ENCODE data around the gene HS3ST6. TPM values are rescaled to one million over a fixed set of nuclear protein-coding genes. Genes with fewer than 3 reads are reported as not detected.

HS3ST6 gene
- total RNA-seq, 1 donor from 2014 or later: not detected

GRCh38 chr16:1874854-1875253 lies 43.4 kb downstream of the HS3ST6 start:
- Histone ChIP-seq H2AFZ (replicated peaks) (no peak overlapping the region), H3K4me1 (no peaks in the 10 kb centered on the region), H3K36me3 (no peaks in the 10 kb centered on the region), H3K27me3 (peaks cover 82% of the 10 kb centered on the region), H3K79me2 (ENCODE audit: low read depth) (no peaks in the 10 kb centered on the region), H3K9ac (no peak overlapping the region), H4K20me1 (ENCODE audit: low read depth) (no peaks in the 10 kb centered on the region), H3K9me3 (ENCODE audit: low read depth) (no peaks in the 10 kb centered on the region), H3F3A (ENCODE audit: low read depth) (no peaks in the 10 kb centered on the region), H3K4me3 (no peak overlapping the region), H3K27ac (no peak overlapping the region), H3K4me2 (no peak overlapping the region)
- Mint-ChIP-seq H3K9me3 (peaks cover 3% of the 10 kb centered on the region), H3K36me3 (peaks cover 1% of the 10 kb centered on the region), H3K27me3 (ENCODE audit: insufficient read depth, low read depth) (peaks cover 24% of the 10 kb centered on the region), H3K4me3 (no peak overlapping the region), H3K4me1 (peaks cover 8% of the 10 kb centered on the region), H3K27ac (no peak overlapping the region)
- no peak for TF ChIP-seq EZH2phosphoT487 (IDR thresholded peaks at IDR 0.05)
- TF ChIP-seq EZH2 (IDR thresholded peaks at IDR 0.05): no peak
- no peak for TF ChIP-seq CTCF (IDR thresholded peaks at IDR 0.05)
- no peak for DNase-seq (ENCODE audit: low spot score)

- Histone ChIP-seq H3F3A (ENCODE audit: low read depth) (no peaks in the 10 kb centered on the region), H3K9me3 (ENCODE audit: low read depth) (no peaks in the 10 kb centered on the region), H3K4me1 (no peaks in the 10 kb centered on the region), H3K27ac (no peak within 1 kb of the TSS), H3K27me3 (peaks cover 62% of the 10 kb centered on the region), H3K36me3 (no peaks in the 10 kb centered on the region), H2AFZ (replicated peaks) (no peak within 1 kb of the TSS), H3K4me3 (peak within 1 kb of the TSS; percentile 27), H3K79me2 (ENCODE audit: low read depth) (no peaks in the 10 kb centered on the region), H3K9ac (no peak within 1 kb of the TSS), H3K4me2 (peak within 1 kb of the TSS; percentile 60), H4K20me1 (ENCODE audit: low read depth) (no peaks in the 10 kb centered on the region)
- H3K36me3 Mint-ChIP-seq: peaks cover 1% of the 10 kb centered on the region
- peaks cover 8% of the 10 kb centered on the region for H3K4me1 Mint-ChIP-seq
- H3K27me3 Mint-ChIP-seq (ENCODE audit: insufficient read depth, low read depth): peaks cover 14% of the 10 kb centered on the region
- peak within 1 kb of the TSS; percentile 74 for H3K27ac Mint-ChIP-seq
- TF ChIP-seq CTCF (IDR thresholded peaks at IDR 0.05) (no peak), EZH2 (IDR thresholded peaks at IDR 0.05) (peak; percentile 61), EZH2phosphoT487 (IDR thresholded peaks at IDR 0.05) (peak; percentile 45)
- H3K4me3 Mint-ChIP-seq: peak within 1 kb of the TSS; percentile 87
- peak; percentile 87 for DNase-seq (ENCODE audit: low spot score)
- peaks cover 3% of the 10 kb centered on the region for H3K9me3 Mint-ChIP-seq
Observed at GRCh38 chr16:1871974-1872635, 46.1 kb downstream of the HS3ST6 start, which contains the start of gene MEIOB. Gene MEIOB (minus strand): TSS chr16:1872164. CDS start chr16:1868175, 3,989 bp downstream.

GRCh38 chr16:1870365-1871082 lies 47.7 kb downstream of the HS3ST6 start:
- H3K27ac ChIP-seq: no peak overlapping the region
- H3K36me3 ChIP-seq: no peaks in the 10 kb centered on the region
- Mint-ChIP-seq H3K4me3 (no peak overlapping the region), H3K27me3 (ENCODE audit: insufficient read depth, low read depth) (peaks cover 12% of the 10 kb centered on the region), H3K9me3 (peaks cover 3% of the 10 kb centered on the region), H3K4me1 (peaks cover 8% of the 10 kb centered on the region), H3K27ac (no peak overlapping the region), H3K36me3 (peaks cover 1% of the 10 kb centered on the region)
- TF ChIP-seq EZH2phosphoT487 (IDR thresholded peaks at IDR 0.05) (no peak), EZH2 (IDR thresholded peaks at IDR 0.05) (no peak), CTCF (IDR thresholded peaks at IDR 0.05) (no peak)
- H3K9ac ChIP-seq: no peak overlapping the region
- H3K4me1 ChIP-seq: no peaks in the 10 kb centered on the region
- H3K9me3 ChIP-seq (ENCODE audit: low read depth): no peaks in the 10 kb centered on the region
- DNase-seq (ENCODE audit: low spot score): no peak
- H4K20me1 ChIP-seq (ENCODE audit: low read depth): no peaks in the 10 kb centered on the region
- no peaks in the 10 kb centered on the region for H3F3A ChIP-seq (ENCODE audit: low read depth)
- H2AFZ ChIP-seq (replicated peaks): no peak overlapping the region
- H3K79me2 ChIP-seq (ENCODE audit: low read depth): no peaks in the 10 kb centered on the region
- no peak overlapping the region for H3K4me3 ChIP-seq
- H3K4me2 ChIP-seq: no peak overlapping the region
- H3K27me3 ChIP-seq: peaks cover 61% of the 10 kb centered on the region
